HepG2 (cell line): ENCODE results near the gene LIPC. TPM values are rescaled to one million over a fixed set of nuclear protein-coding genes. Genes with fewer than 3 reads are reported as not detected.

Source experiments
- CBX5 ChIP-seq: sonication (generic); formaldehyde crosslinking; IDR thresholded peaks from 2 replicates; pipeline ENCODE4 v1.4.0; 2020; ENCODE audit warnings: missing genetic modification reagents, borderline replicate concordance
- CREM ChIP-seq, 2 experiments: sonication (generic) in 1 of 2; formaldehyde crosslinking in 1 of 2; IDR thresholded peaks; 2 replicates each; pipeline versions ENCODE4 v1.4.0 to v1.6.1; 2016 to 2020; ENCODE audit warnings: antibody characterized with exemption in 1 of 2, mild to moderate bottlenecking in 1 of 2, missing genetic modification reagents in 1 of 2
- EP300 ChIP-seq, 3 experiments: sonication (generic) in 1 of 3; formaldehyde crosslinking in 1 of 3; IDR thresholded peaks; 2 replicates each; pipeline versions ENCODE4 v1.5.1 to v1.6.1; 2011 to 2020; ENCODE audit warnings: low read depth in 2 of 3, low read length in 2 of 3, borderline replicate concordance in 1 of 3, improper control_type of control experiment in 1 of 3, mild to moderate bottlenecking in 1 of 3, missing genetic modification reagents in 1 of 3, moderate library complexity in 1 of 3
- FIP1L1 ChIP-seq: fragments of 200-400 bp; formaldehyde crosslinking; IDR thresholded peaks from 2 replicates; pipeline ENCODE4 v1.6.1; 2018; ENCODE audit warnings: low read depth, mild to moderate bottlenecking, low read length, moderate library complexity, borderline replicate concordance; ENCODE audit not compliant: insufficient read depth
- IRF2 ChIP-seq: IDR thresholded peaks from 2 replicates; pipeline ENCODE4 v1.6.1; 2018; ENCODE audit warnings: missing genetic modification reagents, missing compliant biosample characterization
- KAT2B ChIP-seq: fragments of 150-350 bp; IDR thresholded peaks from 2 replicates; pipeline ENCODE4 v1.6.1; 2014; ENCODE audit warnings: low read depth, low read length, borderline replicate concordance
- MIER2 ChIP-seq: IDR thresholded peaks from 2 replicates; pipeline ENCODE4 v1.6.1; 2016; ENCODE audit warnings: missing biosample characterization, missing genetic modification reagents
- NFKB2 ChIP-seq: sonication (generic); formaldehyde crosslinking; IDR thresholded peaks from 2 replicates; pipeline ENCODE4 v1.4.0; 2020; ENCODE audit warnings: missing genetic modification reagents, borderline replicate concordance
- REPIN1 ChIP-seq: sonication (generic); formaldehyde crosslinking; IDR thresholded peaks from 2 replicates; pipeline ENCODE4 v1.8.0; 2022; ENCODE audit warnings: missing genetic modification reagents, low read depth, mild to moderate bottlenecking, borderline replicate concordance
- SATB2 ChIP-seq: sonication (generic); formaldehyde crosslinking; IDR thresholded peaks from 2 replicates; pipeline ENCODE4 v1.5.0; 2020; ENCODE audit warnings: missing genetic modification reagents
- ZBTB3 ChIP-seq: sonication (generic); formaldehyde crosslinking; IDR thresholded peaks from 2 replicates; pipeline ENCODE4 v1.4.0; 2020; ENCODE audit warnings: low read depth, mild to moderate bottlenecking, moderate library complexity, missing genetic modification reagents, borderline replicate concordance
- ZFP82 ChIP-seq: sonication (generic); formaldehyde crosslinking; IDR thresholded peaks from 2 replicates; pipeline ENCODE4 v1.5.1; 2020; ENCODE audit warnings: mild to moderate bottlenecking, missing genetic modification reagents, borderline replicate concordance
- ZNF124 ChIP-seq: sonication (generic); formaldehyde crosslinking; IDR thresholded peaks from 2 replicates; pipeline ENCODE4 v1.4.0; 2020; ENCODE audit warnings: missing genetic modification reagents
- ZNF468 ChIP-seq: sonication (generic); formaldehyde crosslinking; IDR thresholded peaks from 2 replicates; pipeline ENCODE4 v1.8.0; 2022; ENCODE audit warnings: mild to moderate bottlenecking, moderate library complexity, missing genetic modification reagents
- ZNF598 ChIP-seq: sonication (generic); formaldehyde crosslinking; IDR thresholded peaks from 2 replicates; pipeline ENCODE4 v1.5.1; 2020; ENCODE audit warnings: mild to moderate bottlenecking, missing genetic modification reagents, borderline replicate concordance
- ZNF607 ChIP-seq: sonication (generic); formaldehyde crosslinking; IDR thresholded peaks from 2 replicates; pipeline ENCODE4 v1.5.1; 2020; ENCODE audit warnings: missing genetic modification reagents, mild to moderate bottlenecking, borderline replicate concordance
- ZNF891 ChIP-seq: sonication (generic); formaldehyde crosslinking; IDR thresholded peaks from 2 replicates; pipeline ENCODE4 v1.5.0; 2020; ENCODE audit warnings: mild to moderate bottlenecking, missing genetic modification reagents
- polyA plus RNA-seq, 8 experiments: library from polyadenylated mRNA; depleted of rRNA in 3 of 8; stranded (reverse) in 7 of 8; unstranded in 1 of 8; fragments of >200 nt; fragmentation: Illumina TruSeq in 4 of 8; extraction: Trizol in 4 of 8; gene quantifications; 2 replicates each; pipeline versions ENCODE4 v1.2.1 to v1.2.3, GENCODE V29; 2011 to 2016; ENCODE audit warnings: low read depth in 4 of 8, missing spikeins in 1 of 8, mixed read lengths in 1 of 8; ENCODE audit not compliant: insufficient read depth in 1 of 8
- total RNA-seq, 5 experiments: library from RNA; depleted of rRNA; stranded (reverse); fragments of >200 nt; fragmentation: Illumina TruSeq; extraction: Trizol; gene quantifications; 2 replicates each; pipeline ENCODE4 v1.2.3, GENCODE V29; 2016; ENCODE audit warnings: low read depth in 1 of 5
- TF ChIP-seq, protein P1 (sequence below): sonication (generic); formaldehyde crosslinking; IDR thresholded peaks from 2 replicates; pipeline ENCODE4 v1.5.0; 2020; ENCODE audit warnings: mild to moderate bottlenecking, low read depth, missing genetic modification reagents, borderline replicate concordance
- TF ChIP-seq, protein P2 (sequence below): sonication (generic); formaldehyde crosslinking; IDR thresholded peaks from 2 replicates; pipeline ENCODE4 v1.4.0; 2020; ENCODE audit warnings: missing genetic modification reagents
- TF ChIP-seq, protein P3 (sequence below): sonication (generic); formaldehyde crosslinking; IDR thresholded peaks from 2 replicates; pipeline ENCODE4 v1.5.0; 2020; ENCODE audit warnings: missing genetic modification reagents

Gene LIPC
- total and polyA plus RNA-seq, 2 of the 13 experiments (the other 11 are each of a cell fraction or from before 2014, with no cell fraction given), result 26.0 to 38.0 TPM

DNA sequence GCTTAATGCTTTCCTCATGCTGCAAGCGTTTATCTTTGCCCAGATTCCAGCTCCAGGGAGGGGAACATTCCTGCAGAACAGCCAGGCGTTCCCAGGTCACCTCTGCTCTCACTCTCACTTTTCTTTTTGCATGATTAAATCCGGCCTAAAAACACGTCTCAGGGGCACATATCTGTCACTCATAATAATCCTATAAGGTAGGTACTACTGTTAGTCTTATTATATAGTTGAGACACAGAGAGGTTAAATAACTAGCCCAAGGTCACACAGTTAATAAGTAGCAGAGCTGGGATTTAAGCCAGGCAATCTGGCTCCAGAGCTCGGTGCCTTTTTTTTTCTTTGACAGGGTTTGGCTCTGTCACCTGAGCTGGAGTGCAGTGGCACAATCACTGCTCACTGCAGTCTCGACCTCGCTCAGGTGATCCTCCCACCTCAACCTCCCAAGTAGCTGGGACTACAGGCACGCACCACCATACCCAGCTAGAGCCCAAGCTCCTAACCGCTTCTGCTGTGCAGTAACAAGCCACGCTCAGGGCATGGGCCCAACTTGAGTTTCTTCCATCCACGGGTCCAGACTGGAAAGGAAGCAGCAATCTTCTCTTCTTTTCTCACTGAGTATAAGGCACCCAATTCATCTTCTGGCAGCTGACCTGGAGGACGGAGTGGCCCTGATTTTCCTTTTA lies 96.5 kb downstream of the LIPC start (continued):
- TF ChIP-seq ZNF598 (no peak), KAT2B (no peak), ZBTB3 (peak; percentile 98), ZNF607 (CRISPR knock-in tag) (no peak), ZNF891 (CRISPR knock-in tag) (no peak), IRF2 (CRISPR knock-in tag) (peak; percentile 33; the same call in 1 of the 2 replicates), EP300 (IDR thresholded peaks at IDR 0.05; ENCODE audit: low read depth in 2 of 2, low read length in 2 of 2) (peak in 1 of 2 experiments; percentile 61; a peak in 1 of 4 replicates), EP300 (CRISPR knock-in tag; IDR thresholded peaks at IDR 0.05; ENCODE audit: borderline replicate concordance) (no peak), NFKB2 (CRISPR knock-in tag) (peak; percentile 52; the same call in 1 of the 2 replicates), REPIN1 (0 out of 2 replicates have a peak, but pooled peaks have one; percentile 26), ZNF468 (CRISPR knock-in tag) (no peak), CBX5 (CRISPR knock-in tag) (peak; percentile 17; the same call in 1 of the 2 replicates), MIER2 (CRISPR knock-in tag) (no peak), ZNF124 (0 out of 2 replicates have a peak, but pooled peaks have one; percentile 60), CREM (IDR thresholded peaks at IDR 0.05) (peak; percentile 34; the same call in 1 of the 2 replicates), CREM (CRISPR knock-in tag; IDR thresholded peaks at IDR 0.05) (no peak), FIP1L1 (no peak), ZFP82 (no peak), SATB2 (CRISPR knock-in tag) (no peak)
- TF ChIP-seq, protein P1, sequence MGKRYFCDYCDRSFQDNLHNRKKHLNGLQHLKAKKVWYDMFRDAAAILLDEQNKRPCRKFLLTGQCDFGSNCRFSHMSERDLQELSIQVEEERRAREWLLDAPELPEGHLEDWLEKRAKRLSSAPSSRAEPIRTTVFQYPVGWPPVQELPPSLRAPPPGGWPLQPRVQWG (CRISPR knock-in tag), result no peak
- TF ChIP-seq, protein P2, sequence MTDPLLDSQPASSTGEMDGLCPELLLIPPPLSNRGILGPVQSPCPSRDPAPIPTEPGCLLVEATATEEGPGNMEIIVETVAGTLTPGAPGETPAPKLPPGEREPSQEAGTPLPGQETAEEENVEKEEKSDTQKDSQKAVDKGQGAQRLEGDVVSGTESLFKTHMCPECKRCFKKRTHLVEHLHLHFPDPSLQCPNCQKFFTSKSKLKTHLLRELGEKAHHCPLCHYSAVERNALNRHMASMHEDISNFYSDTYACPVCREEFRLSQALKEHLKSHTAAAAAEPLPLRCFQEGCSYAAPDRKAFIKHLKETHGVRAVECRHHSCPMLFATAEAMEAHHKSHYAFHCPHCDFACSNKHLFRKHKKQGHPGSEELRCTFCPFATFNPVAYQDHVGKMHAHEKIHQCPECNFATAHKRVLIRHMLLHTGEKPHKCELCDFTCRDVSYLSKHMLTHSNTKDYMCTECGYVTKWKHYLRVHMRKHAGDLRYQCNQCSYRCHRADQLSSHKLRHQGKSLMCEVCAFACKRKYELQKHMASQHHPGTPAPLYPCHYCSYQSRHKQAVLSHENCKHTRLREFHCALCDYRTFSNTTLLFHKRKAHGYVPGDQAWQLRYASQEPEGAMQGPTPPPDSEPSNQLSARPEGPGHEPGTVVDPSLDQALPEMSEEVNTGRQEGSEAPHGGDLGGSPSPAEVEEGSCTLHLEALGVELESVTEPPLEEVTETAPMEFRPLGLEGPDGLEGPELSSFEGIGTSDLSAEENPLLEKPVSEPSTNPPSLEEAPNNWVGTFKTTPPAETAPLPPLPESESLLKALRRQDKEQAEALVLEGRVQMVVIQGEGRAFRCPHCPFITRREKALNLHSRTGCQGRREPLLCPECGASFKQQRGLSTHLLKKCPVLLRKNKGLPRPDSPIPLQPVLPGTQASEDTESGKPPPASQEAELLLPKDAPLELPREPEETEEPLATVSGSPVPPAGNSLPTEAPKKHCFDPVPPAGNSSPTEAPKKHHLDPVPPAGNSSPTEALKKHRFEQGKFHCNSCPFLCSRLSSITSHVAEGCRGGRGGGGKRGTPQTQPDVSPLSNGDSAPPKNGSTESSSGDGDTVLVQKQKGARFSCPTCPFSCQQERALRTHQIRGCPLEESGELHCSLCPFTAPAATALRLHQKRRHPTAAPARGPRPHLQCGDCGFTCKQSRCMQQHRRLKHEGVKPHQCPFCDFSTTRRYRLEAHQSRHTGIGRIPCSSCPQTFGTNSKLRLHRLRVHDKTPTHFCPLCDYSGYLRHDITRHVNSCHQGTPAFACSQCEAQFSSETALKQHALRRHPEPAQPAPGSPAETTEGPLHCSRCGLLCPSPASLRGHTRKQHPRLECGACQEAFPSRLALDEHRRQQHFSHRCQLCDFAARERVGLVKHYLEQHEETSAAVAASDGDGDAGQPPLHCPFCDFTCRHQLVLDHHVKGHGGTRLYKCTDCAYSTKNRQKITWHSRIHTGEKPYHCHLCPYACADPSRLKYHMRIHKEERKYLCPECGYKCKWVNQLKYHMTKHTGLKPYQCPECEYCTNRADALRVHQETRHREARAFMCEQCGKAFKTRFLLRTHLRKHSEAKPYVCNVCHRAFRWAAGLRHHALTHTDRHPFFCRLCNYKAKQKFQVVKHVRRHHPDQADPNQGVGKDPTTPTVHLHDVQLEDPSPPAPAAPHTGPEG (CRISPR knock-in tag), result 0 out of 2 replicates have a peak, but pooled peaks have one; percentile 38
- TF ChIP-seq, protein P3, sequence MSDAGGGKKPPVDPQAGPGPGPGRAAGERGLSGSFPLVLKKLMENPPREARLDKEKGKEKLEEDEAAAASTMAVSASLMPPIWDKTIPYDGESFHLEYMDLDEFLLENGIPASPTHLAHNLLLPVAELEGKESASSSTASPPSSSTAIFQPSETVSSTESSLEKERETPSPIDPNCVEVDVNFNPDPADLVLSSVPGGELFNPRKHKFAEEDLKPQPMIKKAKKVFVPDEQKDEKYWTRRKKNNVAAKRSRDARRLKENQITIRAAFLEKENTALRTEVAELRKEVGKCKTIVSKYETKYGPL (CRISPR knock-in tag), result 0 out of 2 replicates have a peak, but pooled peaks have one; percentile 37
